Lung (tissue), 12 donors: ENCODE data around the gene PCP4. TPM values are rescaled to one million over a fixed set of nuclear protein-coding genes. Genes with fewer than 3 reads are reported as not detected.

Experiments
- ATAC-seq: fragments of 200-7000 bp; cut with Tn5 transposase; one replicate; pipeline ENCODE4 v1.9.1; 2020; ENCODE audit warnings: moderate number of reproducible peaks; ENCODE audit not compliant: insufficient read depth, low FRiP score
- DNase-seq, 3 donors: peaks; one replicate each; pipeline ENCODE4 v3.0.0-alpha.2; 2013 to 2017
- H3K27ac ChIP-seq, 2 donors: one replicate each; pipeline ENCODE4 v1.5.1; 2013; ENCODE audit warnings: mild to moderate bottlenecking in 2 of 2, moderate library complexity in 2 of 2, control low read depth in 1 of 2, inconsistent platforms in 1 of 2, low read depth in 1 of 2, low read length in 1 of 2
- H3K27me3 ChIP-seq, 3 donors: one replicate each; pipeline ENCODE4 v1.5.1; 2013; ENCODE audit warnings: low read length in 2 of 3; ENCODE audit not compliant: control insufficient read depth in 3 of 3, insufficient read depth in 3 of 3
- H3K36me3 ChIP-seq, 4 donors: one replicate each; pipeline ENCODE4 v1.5.1; 2013; ENCODE audit warnings: low read length in 4 of 4, mild to moderate bottlenecking in 1 of 4, moderate library complexity in 1 of 4; ENCODE audit not compliant: control insufficient read depth in 4 of 4, insufficient read depth in 4 of 4
- H3K4me1 ChIP-seq, 5 donors: one replicate each; pipeline ENCODE4 v1.5.1; 2013; ENCODE audit warnings: low read length in 5 of 5, mild to moderate bottlenecking in 2 of 5, moderate library complexity in 1 of 5; ENCODE audit not compliant: control insufficient read depth in 5 of 5, insufficient read depth in 5 of 5
- H3K4me3 ChIP-seq: one replicate; pipeline ENCODE4 v1.5.1; 2013; ENCODE audit warnings: mild to moderate bottlenecking, control low read depth, moderate library complexity
- H3K9ac ChIP-seq, 2 donors: one replicate each; pipeline ENCODE4 v1.5.1; 2013; ENCODE audit warnings: low read length in 2 of 2, control low read depth in 1 of 2; ENCODE audit not compliant: insufficient read depth in 1 of 2
- H3K9me3 ChIP-seq, 4 donors: one replicate each; pipeline ENCODE4 v1.5.1; 2013; ENCODE audit warnings: low read length in 3 of 4, mild to moderate bottlenecking in 1 of 4, moderate library complexity in 1 of 4; ENCODE audit not compliant: control insufficient read depth in 4 of 4, insufficient read depth in 3 of 4
- WGBS, 2 donors: extraction: QIAGEN DNeasy Blood & Tissue Kit; methylation state at CpG; one replicate each; pipeline ENCODE4 v1.1.7; 2013; 5-methylcytosine and 5-hydroxymethylcytosine counted together
- polyA plus RNA-seq, 2 donors: library from polyadenylated mRNA; stranded (reverse); fragments of 200-250 nt; gene quantifications; one replicate each; pipeline ENCODE4 v1.2.1, GENCODE V29; 2013
- total RNA-seq, 2 donors: library from RNA; depleted of rRNA in 1 of 2; stranded (reverse); fragments of >200 nt in 1 of 2; gene quantifications; one replicate each; pipeline ENCODE4 v1.2.1, GENCODE V29; 2014 to 2021
- TF ChIP-seq, protein P1 (sequence below): IDR thresholded peaks from 2 replicates; pipeline ENCODE4 v1.5.1; 2012; ENCODE audit warnings: mild to moderate bottlenecking; ENCODE audit errors: control extremely low read depth, extremely low read depth
- donor health status: control.
- donor health status: control.
- donor health status: Bipolar disorder and iron deficiency.
- donor health status: healthy.
- donor health status: DM: yes; HTN: yes; CAD: no.

Gene PCP4
- total and polyA plus RNA-seq, 4 donors: 0.74 to 3.1 (median 1.3) TPM; not detected in 1

DNA sequence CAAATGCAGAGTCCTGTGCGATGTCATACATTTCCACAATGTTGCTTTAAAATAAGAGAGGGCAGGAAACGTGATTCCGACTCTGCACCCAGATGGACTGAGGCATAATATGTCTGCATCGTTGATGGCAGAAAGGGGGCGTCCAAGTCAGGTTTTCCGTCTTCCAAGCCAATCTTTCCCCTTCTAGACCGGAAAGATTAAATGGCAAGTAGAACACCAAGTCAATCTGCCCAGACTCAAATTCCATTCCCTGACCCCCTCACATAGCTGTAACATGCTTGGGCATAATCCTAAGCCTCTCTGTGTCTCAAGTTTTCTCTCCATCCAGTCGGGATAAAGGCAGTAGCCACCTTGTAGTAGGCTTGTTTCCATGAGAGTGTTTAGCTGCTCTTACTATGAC lies 14.4 kb downstream of the PCP4 start:
- DNase-seq: no peak
- H3K9me3 ChIP-seq: peaks cover 0 to 1% (median 0%) of the 10 kb centered on the region in 4 donors
- no peak overlapping the region for H3K27ac ChIP-seq
- TF ChIP-seq, protein P1, sequence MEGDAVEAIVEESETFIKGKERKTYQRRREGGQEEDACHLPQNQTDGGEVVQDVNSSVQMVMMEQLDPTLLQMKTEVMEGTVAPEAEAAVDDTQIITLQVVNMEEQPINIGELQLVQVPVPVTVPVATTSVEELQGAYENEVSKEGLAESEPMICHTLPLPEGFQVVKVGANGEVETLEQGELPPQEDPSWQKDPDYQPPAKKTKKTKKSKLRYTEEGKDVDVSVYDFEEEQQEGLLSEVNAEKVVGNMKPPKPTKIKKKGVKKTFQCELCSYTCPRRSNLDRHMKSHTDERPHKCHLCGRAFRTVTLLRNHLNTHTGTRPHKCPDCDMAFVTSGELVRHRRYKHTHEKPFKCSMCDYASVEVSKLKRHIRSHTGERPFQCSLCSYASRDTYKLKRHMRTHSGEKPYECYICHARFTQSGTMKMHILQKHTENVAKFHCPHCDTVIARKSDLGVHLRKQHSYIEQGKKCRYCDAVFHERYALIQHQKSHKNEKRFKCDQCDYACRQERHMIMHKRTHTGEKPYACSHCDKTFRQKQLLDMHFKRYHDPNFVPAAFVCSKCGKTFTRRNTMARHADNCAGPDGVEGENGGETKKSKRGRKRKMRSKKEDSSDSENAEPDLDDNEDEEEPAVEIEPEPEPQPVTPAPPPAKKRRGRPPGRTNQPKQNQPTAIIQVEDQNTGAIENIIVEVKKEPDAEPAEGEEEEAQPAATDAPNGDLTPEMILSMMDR: no peak
- ATAC-seq: no peak
- WGBS, 2 donors: 82 to 89% methylated on average over 8 of the region's 8 CpGs
- H3K9ac ChIP-seq: no peak overlapping the region
- no peaks in the 10 kb centered on the region for H3K36me3 ChIP-seq
- no peak overlapping the region for H3K4me3 ChIP-seq
- no peaks in the 10 kb centered on the region for H3K4me1 ChIP-seq
- H3K27me3 ChIP-seq: no peaks in the 10 kb centered on the region

DNA sequence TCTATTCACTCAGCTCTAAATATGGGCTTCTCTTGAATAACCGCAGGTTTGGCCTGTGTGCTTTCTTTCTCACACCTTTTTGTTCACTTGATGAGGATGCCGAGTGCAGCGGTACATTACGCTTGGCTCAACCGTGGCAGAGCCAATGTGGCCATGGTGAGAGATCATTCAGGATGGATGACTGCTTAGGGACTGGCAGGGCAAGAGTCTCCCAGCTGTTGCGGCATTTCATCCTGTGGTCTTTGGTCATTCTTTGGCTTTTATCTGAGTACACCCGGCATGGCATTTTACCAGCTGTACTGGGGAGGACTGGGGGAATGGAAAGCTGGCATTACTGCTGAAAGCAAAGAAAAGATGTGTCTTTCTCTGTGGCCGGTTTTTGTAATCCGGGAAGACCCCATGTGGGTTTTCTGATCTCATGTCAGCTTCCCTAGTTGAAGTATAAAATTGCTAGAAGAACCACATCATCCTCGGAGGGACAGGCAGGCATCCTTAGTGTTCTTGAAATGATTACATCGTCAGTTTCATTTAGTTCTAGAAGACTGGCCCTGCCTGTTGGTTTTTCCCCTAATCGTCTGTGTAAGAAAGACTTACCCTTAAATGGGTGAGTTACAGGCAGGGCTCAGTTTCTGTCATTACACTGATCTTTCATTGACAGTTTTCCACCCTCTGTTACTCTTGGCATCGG lies 15.1 kb downstream of the PCP4 start:
- Histone ChIP-seq H3K36me3 (no peaks in the 10 kb centered on the region), H3K9me3 (no peaks in the 10 kb centered on the region), H3K27ac (no peak overlapping the region), H3K27me3 (no peaks in the 10 kb centered on the region), H3K9ac (no peak overlapping the region), H3K4me1 (no peaks in the 10 kb centered on the region), H3K4me3 (no peak overlapping the region)
- 87 to 93% methylated on average over 13 of the region's 13 CpGs for WGBS, 2 donors
- ATAC-seq (no peak), DNase-seq (no peak)
- TF ChIP-seq, protein P1: no peak

DNA sequence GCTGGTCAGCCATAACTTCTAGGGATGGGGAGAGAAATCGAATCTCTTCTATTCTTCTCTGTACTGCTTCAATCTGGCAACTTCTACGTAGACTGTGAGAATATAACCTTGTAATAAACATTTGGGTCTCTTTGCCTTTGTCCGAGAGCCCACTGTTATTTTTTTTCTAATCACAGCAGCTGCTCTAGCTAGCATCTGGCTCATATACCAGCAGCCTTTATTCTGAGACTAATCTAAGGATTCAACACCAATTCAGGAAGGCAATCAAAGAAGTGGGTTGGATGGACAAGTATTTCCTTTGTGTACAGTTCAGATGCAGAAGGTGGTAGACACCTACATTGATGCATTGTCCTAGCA lies 15.6 kb downstream of the PCP4 start:
- TF ChIP-seq, protein P1: no peak
- H3K36me3 ChIP-seq: no peaks in the 10 kb centered on the region
- H3K4me3 ChIP-seq: no peak overlapping the region
- no peak overlapping the region for H3K9ac ChIP-seq
- DNase-seq: no peak
- H3K4me1 ChIP-seq: no peaks in the 10 kb centered on the region
- H3K27me3 ChIP-seq: no peaks in the 10 kb centered on the region
- no peaks in the 10 kb centered on the region for H3K9me3 ChIP-seq
- ATAC-seq: no peak
- 83 to 84% methylated on average over 3 of the region's 3 CpGs for WGBS, 2 donors
- no peak overlapping the region for H3K27ac ChIP-seq
